ENCODE data around the gene SPI1.

Gene SPI1

GRCh38 chr11:47387944-47388696 is 9.8 kb upstream of the SPI1 start:
- no peak for DNase-seq

DNA sequence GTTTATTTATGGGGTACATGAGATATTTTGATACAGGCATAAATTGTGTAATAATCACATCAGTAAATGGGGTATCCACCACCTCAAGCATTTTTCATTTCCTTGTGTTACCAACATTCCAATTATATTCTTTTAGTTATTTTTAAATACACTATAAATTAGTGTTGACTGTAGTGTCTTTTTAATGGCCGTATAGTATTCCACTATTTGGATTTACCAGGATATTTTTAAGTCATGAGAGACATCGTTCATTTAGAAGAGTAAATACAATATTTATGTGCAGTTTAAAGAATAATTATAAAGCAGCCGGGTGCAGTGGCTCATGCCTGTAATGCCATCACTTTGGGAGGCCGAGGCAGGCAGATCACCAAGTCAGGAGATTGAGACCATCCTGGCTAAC is 6.2 kb upstream of the SPI1 start:
- no peak for DNase-seq

DNA sequence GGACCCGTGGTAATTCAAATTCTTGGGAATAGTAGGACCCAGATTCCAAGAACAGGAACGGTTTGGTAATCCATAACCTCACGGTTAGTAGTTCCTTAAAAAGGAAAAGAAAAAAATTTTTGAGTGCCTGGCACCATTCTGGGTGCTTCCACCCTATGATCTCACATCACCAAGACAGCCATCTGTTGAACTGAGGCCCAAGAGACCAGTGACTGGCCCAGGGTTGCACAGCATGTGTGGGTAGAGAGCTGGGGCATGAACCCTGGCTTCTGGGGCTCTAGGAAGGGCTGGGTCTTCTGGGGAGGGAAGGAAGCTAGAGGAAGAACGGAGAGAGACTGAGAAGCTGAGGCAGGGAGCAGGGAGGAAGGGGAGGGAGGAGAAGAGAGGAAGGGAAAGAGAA is 4.7 kb upstream of the SPI1 start:
- DNase-seq, result no peak

DNA sequence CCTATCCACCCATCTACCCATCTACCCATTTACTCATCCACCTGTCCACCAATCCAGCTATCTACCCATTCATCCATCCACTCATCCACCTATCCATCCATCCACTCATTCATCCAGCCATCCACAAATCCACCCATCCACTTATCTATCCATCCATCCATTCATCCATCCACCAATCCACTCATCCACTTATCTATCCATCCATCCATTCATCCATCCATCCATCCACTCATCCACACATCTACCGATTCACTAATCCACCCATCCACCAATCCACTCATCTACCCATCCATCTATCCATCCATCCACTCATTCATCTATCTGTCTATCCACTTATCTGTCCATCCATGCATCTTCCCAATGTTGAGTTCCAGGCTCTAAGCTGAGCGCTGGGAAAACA is 1.7 kb upstream of the SPI1 start:
- no peak for DNase-seq

DNA sequence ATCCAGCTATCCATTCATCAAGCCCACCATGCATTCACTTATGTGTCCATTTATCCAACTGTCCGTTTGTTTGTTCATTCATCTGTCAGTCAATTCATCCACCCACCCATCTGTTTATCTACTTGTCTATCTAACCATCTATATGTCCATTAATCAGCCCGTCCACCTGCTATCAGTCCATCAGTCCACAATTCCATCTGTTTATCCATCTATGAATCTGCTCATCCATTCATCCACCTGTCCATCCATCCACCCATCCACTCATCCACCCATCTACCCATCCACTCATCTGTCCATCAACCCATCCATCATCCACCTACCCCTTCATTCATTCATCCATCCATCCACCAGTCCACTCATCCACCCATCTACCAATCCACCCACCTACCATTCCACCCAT is 970 bp upstream of the SPI1 start:
- DNase-seq, result no peak

DNA sequence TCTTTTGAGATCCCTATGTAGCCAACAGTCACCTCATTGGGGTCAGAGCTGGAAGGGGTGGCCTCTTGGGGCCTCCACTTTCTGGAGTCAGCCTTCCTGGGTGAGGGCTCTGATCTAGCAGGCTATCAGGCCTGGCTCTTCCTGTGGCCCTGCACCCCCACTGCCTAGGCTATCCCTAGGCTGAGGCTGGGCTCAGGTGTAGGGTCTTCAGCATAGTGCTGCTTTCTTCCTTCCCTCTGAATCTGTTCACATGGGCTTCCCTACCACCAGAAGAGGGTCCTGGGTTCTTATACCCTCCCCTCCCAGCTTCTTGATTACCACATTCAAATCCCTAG is 456 bp upstream of the SPI1 start:
- no peak for DNase-seq

- no peak for DNase-seq
Measured at GRCh38 chr11:47377571-47378009, 757 bp downstream of the SPI1 start.

- DNase-seq, result no peak
Measured at GRCh38 chr11:47376525-47377371, 1.6 kb downstream of the SPI1 start.

DNA sequence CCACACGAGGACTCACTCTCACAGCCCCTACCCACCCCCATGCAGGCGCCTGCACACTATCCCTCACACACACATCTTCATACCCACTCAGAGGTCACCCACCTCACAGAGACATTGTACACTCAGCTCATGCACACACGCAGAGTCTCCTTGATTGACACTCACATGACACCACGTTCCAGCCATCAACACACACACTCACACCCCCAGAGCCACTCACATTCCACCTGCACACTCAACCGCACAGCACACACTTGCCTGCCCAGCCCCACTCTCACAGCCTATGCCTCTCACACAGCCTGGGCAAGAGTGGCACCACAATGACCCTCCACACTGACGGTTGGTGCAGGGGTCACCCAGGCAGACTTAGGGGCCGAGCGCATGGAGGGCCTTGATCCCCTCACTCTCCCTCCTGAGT is 2.2 kb downstream of the SPI1 start:
- DNase-seq, result no peak

DNA sequence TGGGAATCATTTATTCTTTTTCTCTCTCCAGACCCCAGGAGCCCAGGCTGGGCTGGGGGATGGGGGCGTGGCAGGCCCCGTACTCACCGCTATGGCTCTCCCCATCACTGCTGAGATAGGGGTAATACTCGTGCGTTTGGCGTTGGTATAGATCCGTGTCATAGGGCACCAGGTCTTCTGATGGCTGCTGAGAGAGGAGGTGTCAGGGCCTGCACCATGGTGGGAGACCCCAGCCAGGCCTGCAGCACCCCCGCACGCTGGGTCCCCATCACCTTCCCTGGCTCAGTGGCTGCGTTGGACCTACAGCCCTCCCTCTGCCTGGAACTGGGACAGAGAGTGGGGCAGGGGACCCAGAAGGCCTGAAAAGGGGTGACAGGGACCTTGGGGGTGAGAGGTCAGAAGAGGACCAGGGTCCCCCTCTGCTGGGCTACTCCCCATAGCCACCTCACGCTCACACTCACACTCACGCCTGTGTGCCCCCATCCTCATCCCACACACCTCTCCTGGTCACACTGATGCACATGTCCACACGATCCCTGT is 2.7 kb downstream of the SPI1 start:
- DNase-seq, result no peak

DNA sequence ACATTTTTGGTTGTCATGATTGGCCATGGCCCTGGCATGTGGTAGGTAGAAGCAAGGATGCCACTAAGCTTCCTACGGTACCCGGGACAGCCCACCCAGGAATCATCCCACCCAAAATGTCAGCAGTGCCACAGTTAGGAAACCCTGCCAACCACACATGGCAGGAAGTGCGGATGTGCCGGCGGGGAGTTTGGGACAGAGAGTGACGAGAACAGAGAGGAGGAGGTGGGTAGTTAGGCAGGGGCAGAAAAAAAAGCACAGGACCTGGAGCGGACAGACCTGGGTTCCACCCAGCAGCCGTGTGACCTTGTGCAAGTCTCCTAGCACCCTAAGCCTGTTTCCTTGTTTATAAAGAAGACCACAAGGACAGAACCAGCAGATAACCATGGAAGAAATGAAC is 3.3 kb downstream of the SPI1 start:
- DNase-seq, result no peak

DNA sequence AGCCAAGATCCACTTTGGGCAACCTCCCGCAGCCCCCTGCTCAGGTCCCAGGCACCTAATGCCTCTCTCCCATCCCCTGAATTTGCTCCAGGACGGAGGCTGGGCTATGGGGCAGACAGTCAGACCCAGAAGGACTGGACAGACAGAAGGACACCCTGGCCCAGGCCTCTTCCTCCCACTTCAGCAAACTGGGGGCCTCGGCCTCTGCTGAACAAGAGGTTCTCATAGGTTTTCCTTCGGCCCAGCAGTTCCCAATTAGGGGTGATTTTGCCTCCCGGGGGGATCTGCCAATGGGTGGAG is 3.7 kb downstream of the SPI1 start:
- DNase-seq, result no peak

DNA sequence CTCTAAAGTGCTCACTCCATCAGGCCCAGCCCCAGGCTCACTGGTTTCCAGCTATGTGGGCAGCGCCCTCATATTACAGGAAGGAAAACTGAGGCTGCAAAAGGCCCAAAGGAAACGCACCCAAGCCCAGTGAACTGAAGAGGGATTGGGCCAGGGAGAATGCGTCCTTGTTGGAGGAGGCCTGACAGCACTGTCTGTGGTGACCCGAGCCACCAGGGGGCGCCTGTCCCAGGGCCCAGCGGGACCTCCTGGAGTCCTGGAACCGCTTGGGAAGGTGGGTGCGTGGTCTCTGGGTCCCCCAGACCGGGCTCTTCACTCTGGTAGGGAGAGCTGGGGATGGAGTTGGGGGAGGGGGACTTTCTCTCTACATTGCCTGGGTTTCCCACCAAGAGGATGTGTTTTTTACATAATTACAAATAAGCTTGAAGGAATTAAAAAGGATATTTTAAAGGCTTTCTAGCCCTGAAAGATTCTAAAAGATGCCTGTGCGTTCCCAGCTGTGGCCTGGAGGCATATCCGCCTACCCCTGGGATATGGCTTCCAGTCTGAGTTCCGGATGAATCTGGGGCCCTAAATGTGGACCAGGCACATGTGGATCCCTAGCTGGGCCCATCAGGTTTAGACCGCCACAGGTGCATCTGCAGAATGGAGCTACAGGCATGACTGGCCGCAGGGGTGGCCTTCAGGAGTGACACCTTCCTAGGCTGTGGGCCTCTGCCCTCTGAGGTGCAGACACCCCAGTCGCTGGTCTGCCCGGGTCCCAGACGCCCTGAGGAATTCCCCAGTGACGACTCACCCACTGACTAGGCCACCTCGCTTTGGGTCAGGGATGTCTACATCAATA is 4.2 kb downstream of the SPI1 start:
- peak; percentile 79 for DNase-seq

DNA sequence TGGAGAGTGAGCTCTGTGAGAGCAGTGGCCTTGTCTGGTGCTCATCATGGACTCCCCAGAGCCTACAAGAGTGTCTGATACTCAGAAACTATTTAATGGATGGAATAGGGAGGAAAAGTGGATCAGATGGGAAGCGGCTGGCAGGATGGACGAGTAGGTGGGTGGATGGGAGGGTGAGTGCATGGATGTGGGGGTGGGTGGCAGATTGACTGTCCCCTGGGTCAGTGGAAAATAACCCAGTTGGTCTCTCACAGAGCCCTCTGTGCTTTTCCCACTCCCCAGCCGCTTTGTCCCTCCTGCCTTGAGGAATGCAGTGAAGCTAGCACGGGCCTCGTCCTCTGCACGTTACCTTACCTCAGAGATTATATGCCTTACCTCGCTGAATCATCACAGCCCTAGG is 5.9 kb downstream of the SPI1 start:
- no peak for DNase-seq

DNA sequence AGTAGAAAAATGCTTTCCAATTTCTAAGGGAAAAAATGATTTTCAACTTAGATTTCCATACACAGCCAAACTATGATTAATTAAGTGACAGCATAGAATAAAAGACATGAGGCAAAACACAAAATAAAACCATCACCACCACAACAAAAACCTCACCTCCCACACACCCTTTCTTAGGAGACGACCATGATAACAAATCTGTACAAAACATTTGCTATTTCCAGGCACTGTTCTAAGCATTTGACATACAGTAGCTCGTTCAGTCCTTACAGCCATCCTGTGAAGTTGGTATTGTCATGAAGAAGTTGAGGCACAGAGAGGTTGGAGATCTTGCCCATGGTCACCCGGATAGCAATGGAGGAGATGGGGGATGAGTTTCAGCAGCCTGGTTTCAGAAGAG is 8.7 kb downstream of the SPI1 start:
- DNase-seq, result no peak

- DNase-seq, result no peak
Measured at GRCh38 chr11:47366020-47366490, 12.3 kb downstream of the SPI1 start.

GRCh38 chr11:47361419-47361818 is 16.9 kb downstream of the SPI1 start:
- no peak for DNase-seq

DNA sequence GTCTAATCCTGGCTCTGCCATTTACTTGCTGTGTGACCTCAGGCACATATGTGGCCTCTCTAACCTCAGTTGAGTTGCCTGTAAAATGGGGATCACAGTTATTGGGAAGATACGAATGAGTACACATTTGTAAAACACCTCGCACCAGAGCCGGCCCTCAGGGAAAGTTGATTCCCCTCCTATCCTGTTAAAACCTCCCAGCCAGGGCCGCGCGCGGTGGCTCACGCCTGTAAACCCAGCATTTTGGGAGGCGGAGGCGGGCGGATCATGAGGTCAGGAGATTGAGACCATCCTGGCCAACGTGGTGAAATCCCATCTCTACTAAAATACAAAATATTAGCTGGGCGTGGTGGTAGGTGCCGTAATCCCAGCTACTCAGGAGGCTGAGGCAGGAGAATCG is 18.0 kb downstream of the SPI1 start:
- DNase-seq, result no peak

DNA sequence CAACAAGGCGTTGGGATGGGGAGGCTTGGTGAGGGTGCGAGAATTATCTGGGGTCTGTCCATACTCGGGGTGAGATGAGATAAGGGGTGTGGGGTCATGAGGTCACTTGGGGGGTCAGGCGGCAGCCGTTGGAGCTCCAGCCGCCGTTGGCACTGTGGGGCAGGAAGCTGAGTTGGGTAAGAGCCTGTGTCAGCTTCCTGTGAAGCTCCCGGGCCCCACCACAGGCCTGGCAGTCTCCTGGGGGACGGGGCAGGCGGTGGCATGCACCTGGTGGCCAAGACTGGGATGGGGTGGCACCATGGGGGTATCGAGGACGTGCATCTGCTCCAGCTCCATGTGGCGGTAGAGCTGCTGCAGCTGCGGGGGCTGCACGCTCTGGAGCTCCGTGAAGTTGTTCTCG is 18.8 kb downstream of the SPI1 start:
- no peak for DNase-seq

DNA sequence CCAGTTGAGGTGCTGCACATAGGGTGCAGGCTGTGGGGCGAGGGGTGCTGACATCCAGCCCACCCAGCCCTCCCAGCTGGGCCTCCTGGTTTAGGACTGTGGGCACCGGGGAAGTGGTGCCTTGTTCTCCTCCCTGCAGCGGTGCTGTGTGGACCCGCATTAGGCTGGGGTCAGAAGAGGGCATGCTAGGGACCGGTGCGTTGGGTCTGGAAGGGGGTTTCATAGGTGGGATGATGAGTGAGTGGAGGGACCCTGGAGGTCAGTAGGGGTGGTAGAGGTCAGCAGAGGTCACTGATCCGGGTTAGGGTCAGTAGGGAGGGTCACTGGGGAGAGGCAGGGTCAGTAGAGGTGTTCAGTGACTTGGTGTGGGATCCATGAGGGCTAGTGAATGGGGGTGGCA is 19.2 kb downstream of the SPI1 start:
- no peak for DNase-seq

DNA sequence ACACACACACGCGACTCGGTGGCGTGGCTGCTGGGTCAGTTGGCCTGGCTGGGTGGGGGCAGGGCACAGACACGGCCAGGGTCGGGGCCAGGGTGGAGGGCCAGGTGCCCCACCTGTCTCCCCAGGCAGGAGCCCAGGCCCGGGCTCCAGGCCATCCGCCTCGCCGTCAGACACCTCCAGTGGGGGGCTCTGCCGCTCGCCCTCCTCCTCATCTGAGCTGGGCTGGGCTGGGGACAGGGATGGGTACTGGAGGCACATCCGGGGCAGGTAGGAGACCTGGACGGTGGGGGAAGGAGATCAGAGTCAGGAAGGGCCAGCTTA is 19.7 kb downstream of the SPI1 start:
- DNase-seq, result no peak

- no peak for DNase-seq
Measured at GRCh38 chr11:47357985-47358730, 20.2 kb downstream of the SPI1 start.

GRCh38 chr11:47356998-47357329 is 21.4 kb downstream of the SPI1 start:
- DNase-seq, result no peak

Data from effector CD8-positive, alpha-beta T cell (primary cell).